ENCODE data around the gene CAMTA1.

GRCh38 chr1:7659514-7659913, 874.3 kb downstream of the CAMTA1 start:
- no peak for TF ChIP-seq CTCF (IDR thresholded peaks at IDR 0.05; ENCODE audit: insufficient read depth, low read length, poor library complexity, severe bottlenecking)
- no peak for TF ChIP-seq EZH2phosphoT487 (conservative IDR thresholded peaks at IDR 0.05; ENCODE audit: low read length)

Measured in SU-DHL-6 (cell line).